SK-N-SH treated with all-trans-retinoic acid at 6 μM for 48 hours (cell line): Measurements from ENCODE around the gene RHOA.
A peak's percentile ranks its signal among the peaks of the same experiment; 100 is the strongest.
"Not testable (repeated sequence)": the region's sequence is repeated elsewhere in the genome, so short reads cannot be mapped to it uniquely, and the experiment has no call there.

Source experiments
- ATAC-seq: fragments of 200-7000 bp; cut with Tn5 transposase; 3 replicates; pipeline ENCODE4 v1.9.1; 2020; ENCODE audit warnings: mild to moderate bottlenecking, moderate library complexity
- ARNTL ChIP-seq: fragments of 450-650 bp; formaldehyde crosslinking; IDR thresholded peaks from 2 replicates; pipeline ENCODE4 v1.5.0; 2020; ENCODE audit warnings: low read depth, mild to moderate bottlenecking, moderate library complexity, borderline replicate concordance
- BACH2 ChIP-seq: fragments of 250-450 bp; sonication (Bioruptor Pico); IDR thresholded peaks from 2 replicates; pipeline ENCODE4 v1.9.0; 2021; ENCODE audit warnings: mild to moderate bottlenecking, borderline replicate concordance
- CSDC2 ChIP-seq: fragments of 250-450 bp; sonication (Bioruptor Pico); IDR thresholded peaks from 2 replicates; pipeline ENCODE4 v1.5.0; 2020; ENCODE audit warnings: mild to moderate bottlenecking, moderate library complexity
- ESRRG ChIP-seq: fragments of 250-450 bp; sonication (Bioruptor Pico); IDR thresholded peaks from 2 replicates; pipeline ENCODE4 v1.6.1; 2021; ENCODE audit warnings: mild to moderate bottlenecking
- GLIS3 ChIP-seq: fragments of 250-450 bp; sonication (Bioruptor Pico); IDR thresholded peaks from 2 replicates; pipeline ENCODE4 v1.5.0; 2020; ENCODE audit warnings: mild to moderate bottlenecking, moderate library complexity
- ISL1 ChIP-seq: fragments of 250-450 bp; sonication (Bioruptor Pico); IDR thresholded peaks from 2 replicates; pipeline ENCODE4 v2.1.2; 2022; ENCODE audit warnings: mild to moderate bottlenecking, moderate library complexity
- OSR1 ChIP-seq: fragments of 250-450 bp; sonication (Bioruptor Pico); IDR thresholded peaks from 2 replicates; pipeline ENCODE4 v1.8.0; 2022; ENCODE audit warnings: moderate library complexity, mild to moderate bottlenecking, inconsistent platforms
- PPARA ChIP-seq: fragments of 250-450 bp; sonication (Bioruptor Pico); IDR thresholded peaks from 2 replicates; pipeline ENCODE4 v1.5.0; 2020; ENCODE audit warnings: mild to moderate bottlenecking, borderline replicate concordance
- RARB ChIP-seq: fragments of 250-450 bp; sonication (Bioruptor Pico); IDR thresholded peaks from 2 replicates; pipeline ENCODE4 v1.8.0; 2021; ENCODE audit warnings: mild to moderate bottlenecking, moderate library complexity
- SNAI2 ChIP-seq: fragments of 250-450 bp; sonication (Bioruptor Pico); IDR thresholded peaks from 2 replicates; pipeline ENCODE4 v1.5.0; 2020; ENCODE audit warnings: mild to moderate bottlenecking, moderate library complexity
- ZFP3 ChIP-seq: fragments of 250-450 bp; sonication (Bioruptor Pico); IDR thresholded peaks from 2 replicates; pipeline ENCODE4 v1.5.0; 2020; ENCODE audit warnings: mild to moderate bottlenecking, moderate library complexity
- ZNF565 ChIP-seq: fragments of 450-650 bp; formaldehyde crosslinking; conservative IDR thresholded peaks from 2 replicates; pipeline ENCODE4 v1.5.0; 2020; ENCODE audit warnings: low read depth, mild to moderate bottlenecking, moderate library complexity
- ZNF70 ChIP-seq: fragments of 450-650 bp; formaldehyde crosslinking; IDR thresholded peaks from 2 replicates; pipeline ENCODE4 v1.5.0; 2020; ENCODE audit warnings: mild to moderate bottlenecking, moderate library complexity
- ZNF8 ChIP-seq: fragments of 450-650 bp; formaldehyde crosslinking; IDR thresholded peaks from 2 replicates; pipeline ENCODE4 v1.5.0; 2020; ENCODE audit warnings: mild to moderate bottlenecking, moderate library complexity
- TF ChIP-seq, protein P1 (sequence below): fragments of 250-450 bp; sonication (Bioruptor Pico); IDR thresholded peaks from 2 replicates; pipeline ENCODE4 v1.5.1; 2021; ENCODE audit warnings: mild to moderate bottlenecking, moderate library complexity
- TF ChIP-seq, protein P2 (sequence below): fragments of 250-450 bp; sonication (Bioruptor Pico); IDR thresholded peaks from 2 replicates; pipeline ENCODE4 v1.5.1; 2020; ENCODE audit warnings: low read depth, mild to moderate bottlenecking, moderate library complexity
- TF ChIP-seq, protein P3 (sequence below): fragments of 250-450 bp; sonication (Bioruptor Pico); IDR thresholded peaks from 2 replicates; pipeline ENCODE4 v1.8.0; 2020; ENCODE audit warnings: mild to moderate bottlenecking, moderate library complexity, borderline replicate concordance
- TF ChIP-seq, protein P4 (sequence below): fragments of 250-450 bp; sonication (Bioruptor Pico); IDR thresholded peaks from 2 replicates; pipeline ENCODE4 v1.8.0; 2021; ENCODE audit warnings: low read depth, mild to moderate bottlenecking, moderate library complexity, borderline replicate concordance

The RHOA gene

DNA sequence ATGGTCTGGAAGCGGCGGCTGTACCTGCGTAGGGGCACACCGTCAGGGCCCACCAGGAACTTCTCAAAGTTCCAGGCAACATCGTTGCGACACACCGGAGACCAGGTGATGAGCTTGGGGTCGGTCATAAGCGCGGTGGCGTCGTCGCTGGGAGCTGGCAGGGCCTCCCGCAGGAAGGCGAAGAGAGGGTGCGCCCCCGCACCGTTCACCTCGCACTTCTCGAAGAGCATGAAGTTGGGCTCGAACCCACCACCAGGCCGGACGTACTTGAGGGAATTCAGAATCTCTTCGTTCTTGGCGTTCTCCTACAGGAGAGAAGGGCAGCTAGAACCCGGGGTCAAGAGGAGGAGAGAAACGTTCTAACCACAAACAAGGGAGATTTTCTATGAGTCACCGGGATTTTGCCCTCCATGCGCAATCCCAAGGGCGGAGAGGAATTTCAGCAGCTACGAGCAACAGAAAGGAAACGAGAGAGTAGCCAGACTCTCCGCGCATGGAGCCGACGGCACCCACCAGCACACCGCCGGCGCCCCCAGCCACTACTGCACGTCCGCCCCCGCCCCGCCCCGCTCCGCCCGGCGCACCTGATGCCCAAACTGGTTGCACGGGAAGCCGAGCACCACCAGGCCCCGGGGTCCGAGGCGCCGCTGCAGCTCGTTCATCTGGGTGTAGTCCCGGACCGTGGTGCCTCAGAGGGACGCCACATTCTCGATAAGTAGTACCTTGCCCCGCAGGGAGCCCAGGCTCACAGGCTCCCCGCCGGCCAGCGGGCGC lies 54.1 kb downstream of the RHOA start:
- TF ChIP-seq ZFP3 = 0 out of 2 replicates have a peak, but pooled peaks have one; percentile 14
- peak; percentile 50 for ATAC-seq

DNA sequence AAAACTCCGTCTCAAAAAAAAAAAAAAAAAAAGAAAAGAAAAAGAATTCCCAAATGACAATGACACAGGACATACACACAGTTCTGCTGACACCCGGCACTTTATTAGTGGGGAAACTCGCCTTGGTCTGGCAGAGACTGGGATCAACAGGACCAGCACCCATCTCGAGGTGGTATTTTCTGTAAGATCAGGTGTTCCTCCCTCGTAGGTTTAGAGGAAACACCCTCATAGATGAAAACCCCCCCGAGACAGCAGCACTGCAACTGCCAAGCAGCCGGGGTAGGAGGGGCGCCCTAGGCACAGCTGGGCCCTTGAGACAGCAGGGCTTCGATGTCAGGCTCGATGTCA lies 54.7 kb downstream of the RHOA start:
- ATAC-seq = not testable (repeated sequence)

DNA sequence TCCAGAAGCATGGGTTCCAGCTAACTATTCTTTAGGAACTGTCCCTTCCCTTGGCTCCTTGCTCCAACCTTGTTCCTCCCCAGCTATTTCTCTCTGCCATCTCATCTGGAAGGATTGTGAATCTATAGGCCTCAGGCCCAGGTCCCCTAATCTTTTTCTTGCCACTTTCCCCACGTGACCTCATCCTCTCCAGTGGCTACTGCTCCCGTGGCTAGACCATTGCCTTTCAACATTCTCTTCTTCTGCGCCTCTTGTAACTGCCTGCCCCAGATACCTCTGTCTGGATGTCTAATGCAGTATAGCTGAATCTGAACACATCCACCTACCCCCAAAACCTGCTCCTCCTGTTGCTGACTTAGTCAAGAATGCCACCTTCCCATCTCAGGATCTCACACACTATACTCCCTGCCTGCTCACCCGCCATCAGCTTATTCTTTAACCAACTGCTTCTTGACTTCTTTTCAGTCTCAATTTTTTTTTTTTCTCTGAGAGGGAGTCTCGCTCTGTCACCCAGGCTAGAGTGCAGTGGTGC lies 58.8 kb downstream of the RHOA start:
- ATAC-seq = no peak
- TF ChIP-seq PPARA (CRISPR knock-in tag) = no peak
- TF ChIP-seq RARB (CRISPR knock-in tag) = no peak
- TF ChIP-seq, protein P1, sequence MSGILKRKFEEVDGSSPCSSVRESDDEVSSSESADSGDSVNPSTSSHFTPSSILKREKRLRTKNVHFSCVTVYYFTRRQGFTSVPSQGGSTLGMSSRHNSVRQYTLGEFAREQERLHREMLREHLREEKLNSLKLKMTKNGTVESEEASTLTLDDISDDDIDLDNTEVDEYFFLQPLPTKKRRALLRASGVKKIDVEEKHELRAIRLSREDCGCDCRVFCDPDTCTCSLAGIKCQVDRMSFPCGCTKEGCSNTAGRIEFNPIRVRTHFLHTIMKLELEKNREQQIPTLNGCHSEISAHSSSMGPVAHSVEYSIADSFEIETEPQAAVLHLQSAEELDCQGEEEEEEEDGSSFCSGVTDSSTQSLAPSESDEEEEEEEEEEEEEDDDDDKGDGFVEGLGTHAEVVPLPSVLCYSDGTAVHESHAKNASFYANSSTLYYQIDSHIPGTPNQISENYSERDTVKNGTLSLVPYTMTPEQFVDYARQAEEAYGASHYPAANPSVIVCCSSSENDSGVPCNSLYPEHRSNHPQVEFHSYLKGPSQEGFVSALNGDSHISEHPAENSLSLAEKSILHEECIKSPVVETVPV (CRISPR knock-in tag) = no peak
- TF ChIP-seq ARNTL (CRISPR knock-in tag) = no peak
- TF ChIP-seq, protein P2, sequence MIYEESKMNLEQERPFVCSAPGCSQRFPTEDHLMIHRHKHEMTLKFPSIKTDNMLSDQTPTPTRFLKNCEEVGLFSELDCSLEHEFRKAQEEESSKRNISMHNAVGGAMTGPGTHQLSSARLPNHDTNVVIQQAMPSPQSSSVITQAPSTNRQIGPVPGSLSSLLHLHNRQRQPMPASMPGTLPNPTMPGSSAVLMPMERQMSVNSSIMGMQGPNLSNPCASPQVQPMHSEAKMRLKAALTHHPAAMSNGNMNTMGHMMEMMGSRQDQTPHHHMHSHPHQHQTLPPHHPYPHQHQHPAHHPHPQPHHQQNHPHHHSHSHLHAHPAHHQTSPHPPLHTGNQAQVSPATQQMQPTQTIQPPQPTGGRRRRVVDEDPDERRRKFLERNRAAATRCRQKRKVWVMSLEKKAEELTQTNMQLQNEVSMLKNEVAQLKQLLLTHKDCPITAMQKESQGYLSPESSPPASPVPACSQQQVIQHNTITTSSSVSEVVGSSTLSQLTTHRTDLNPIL (CRISPR knock-in tag) = no peak
- no peak for TF ChIP-seq ESRRG
- no peak for TF ChIP-seq ZFP3
- TF ChIP-seq ZNF565 = no peak
- no peak for TF ChIP-seq BACH2 (CRISPR knock-in tag)

DNA sequence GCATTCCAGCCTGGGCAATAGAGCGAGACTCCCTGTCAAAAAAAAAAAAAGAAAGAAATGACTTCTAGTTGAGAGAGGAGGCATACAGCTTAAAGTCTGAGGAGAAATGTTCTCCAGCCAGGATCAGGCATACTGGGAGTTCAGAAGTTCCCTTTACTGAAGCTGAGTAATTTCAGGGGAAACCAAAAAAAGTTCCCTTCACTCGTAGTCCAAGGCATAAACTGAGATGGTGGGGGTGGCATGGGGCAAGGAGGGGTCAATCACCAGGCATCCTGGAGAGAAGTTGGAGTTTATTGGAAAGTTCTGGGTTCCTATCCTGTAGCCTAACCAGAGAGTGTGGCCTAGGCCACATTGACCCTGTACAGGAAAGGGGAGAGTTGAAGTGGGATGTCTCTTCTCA lies 59.5 kb downstream of the RHOA start:
- TF ChIP-seq BACH2 (CRISPR knock-in tag) = no peak
- no peak for TF ChIP-seq ZNF70 (CRISPR knock-in tag)
- TF ChIP-seq, protein P2 (CRISPR knock-in tag) = no peak
- TF ChIP-seq OSR1 = no peak
- no peak for TF ChIP-seq SNAI2 (CRISPR knock-in tag)
- no peak for TF ChIP-seq CSDC2 (CRISPR knock-in tag)
- TF ChIP-seq, protein P1 (CRISPR knock-in tag) = no peak
- TF ChIP-seq GLIS3 (CRISPR knock-in tag) = no peak
- no peak for TF ChIP-seq ARNTL (CRISPR knock-in tag)
- TF ChIP-seq PPARA (CRISPR knock-in tag) = no peak
- no peak for TF ChIP-seq ESRRG
- TF ChIP-seq ZFP3 = no peak
- TF ChIP-seq, protein P3, sequence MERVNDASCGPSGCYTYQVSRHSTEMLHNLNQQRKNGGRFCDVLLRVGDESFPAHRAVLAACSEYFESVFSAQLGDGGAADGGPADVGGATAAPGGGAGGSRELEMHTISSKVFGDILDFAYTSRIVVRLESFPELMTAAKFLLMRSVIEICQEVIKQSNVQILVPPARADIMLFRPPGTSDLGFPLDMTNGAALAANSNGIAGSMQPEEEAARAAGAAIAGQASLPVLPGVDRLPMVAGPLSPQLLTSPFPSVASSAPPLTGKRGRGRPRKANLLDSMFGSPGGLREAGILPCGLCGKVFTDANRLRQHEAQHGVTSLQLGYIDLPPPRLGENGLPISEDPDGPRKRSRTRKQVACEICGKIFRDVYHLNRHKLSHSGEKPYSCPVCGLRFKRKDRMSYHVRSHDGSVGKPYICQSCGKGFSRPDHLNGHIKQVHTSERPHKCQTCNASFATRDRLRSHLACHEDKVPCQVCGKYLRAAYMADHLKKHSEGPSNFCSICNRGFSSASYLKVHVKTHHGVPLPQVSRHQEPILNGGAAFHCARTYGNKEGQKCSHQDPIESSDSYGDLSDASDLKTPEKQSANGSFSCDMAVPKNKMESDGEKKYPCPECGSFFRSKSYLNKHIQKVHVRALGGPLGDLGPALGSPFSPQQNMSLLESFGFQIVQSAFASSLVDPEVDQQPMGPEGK (CRISPR knock-in tag) = no peak
- TF ChIP-seq, protein P4, sequence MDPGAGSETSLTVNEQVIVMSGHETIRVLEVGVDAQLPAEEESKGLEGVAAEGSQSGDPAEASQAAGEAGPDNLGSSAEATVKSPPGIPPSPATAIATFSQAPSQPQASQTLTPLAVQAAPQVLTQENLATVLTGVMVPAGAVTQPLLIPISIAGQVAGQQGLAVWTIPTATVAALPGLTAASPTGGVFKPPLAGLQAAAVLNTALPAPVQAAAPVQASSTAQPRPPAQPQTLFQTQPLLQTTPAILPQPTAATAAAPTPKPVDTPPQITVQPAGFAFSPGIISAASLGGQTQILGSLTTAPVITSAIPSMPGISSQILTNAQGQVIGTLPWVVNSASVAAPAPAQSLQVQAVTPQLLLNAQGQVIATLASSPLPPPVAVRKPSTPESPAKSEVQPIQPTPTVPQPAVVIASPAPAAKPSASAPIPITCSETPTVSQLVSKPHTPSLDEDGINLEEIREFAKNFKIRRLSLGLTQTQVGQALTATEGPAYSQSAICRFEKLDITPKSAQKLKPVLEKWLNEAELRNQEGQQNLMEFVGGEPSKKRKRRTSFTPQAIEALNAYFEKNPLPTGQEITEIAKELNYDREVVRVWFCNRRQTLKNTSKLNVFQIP (CRISPR knock-in tag) = no peak
- no peak for TF ChIP-seq ZNF565
- TF ChIP-seq ZNF8 (CRISPR knock-in tag) = no peak
- no peak for TF ChIP-seq ISL1 (CRISPR knock-in tag)
- TF ChIP-seq, all 23 proteins: peak for 0
- peak; percentile 15 for ATAC-seq
